ENCODE data around the gene SGSH. TPM values are rescaled to one million over a fixed set of nuclear protein-coding genes. Genes with fewer than 3 reads are reported as not detected.

The SGSH gene
- polyA plus RNA-seq, 1 donor (not counting 4 experiments of a cell fraction or from before 2014, with no cell fraction given): 9.6 TPM

- Histone ChIP-seq H3K36me3 (ENCODE audit: control insufficient read depth in 2 of 2, extremely low read depth in 1 of 2, insufficient read depth in 2 of 2, low read length in 2 of 2) (peaks cover 12 to 16% of the 10 kb centered on the region in 2 experiments), H3K9me3 (ENCODE audit: control insufficient read depth, low read depth, low read length) (no peaks in the 10 kb centered on the region), H3K4me1 (ENCODE audit: control insufficient read depth, extremely low read depth, insufficient read depth, low read length) (peaks cover 20% of the 10 kb centered on the region), H3K4me2 (ENCODE audit: control insufficient read depth, extremely low read depth, insufficient read depth, low read depth, low read length) (peak overlapping the region; percentile 85), H4K20me1 (ENCODE audit: control insufficient read depth, extremely low read depth, insufficient read depth, low read length) (no peaks in the 10 kb centered on the region), H3K27ac (ENCODE audit: control insufficient read depth, insufficient read depth, low read length) (peak overlapping the region; percentile 24), H2AFZ (ENCODE audit: control insufficient read depth, low read length) (no peak overlapping the region), H3K79me2 (ENCODE audit: control insufficient read depth, insufficient read depth, low read length) (peaks cover 14% of the 10 kb centered on the region), H3K9me1 (ENCODE audit: control insufficient read depth, extremely low read depth, insufficient read depth, low read length) (no peaks in the 10 kb centered on the region), H3K27me3 (ENCODE audit: control insufficient read depth, extremely low read depth, insufficient read depth, low read length) (no peaks in the 10 kb centered on the region), H3K4me3 (ENCODE audit: control insufficient read depth in 2 of 3, extremely low read depth in 1 of 3, insufficient read depth in 2 of 3, low read depth in 1 of 3, low read length in 3 of 3) (peak overlapping the region in 2 of 3 experiments; percentile 5 to 17), H3K9ac (ENCODE audit: control insufficient read depth, extremely low read depth, insufficient read depth, low read length) (peak overlapping the region; percentile 28)
- FAIRE-seq: no peak
- no peak for TF ChIP-seq CTCF (optimal IDR thresholded peaks at IDR 0.05 in 1 of 3, IDR thresholded peaks at IDR 0.05 in 1 of 3, conservative IDR thresholded peaks at IDR 0.05 in 1 of 3; ENCODE audit: extremely low read depth in 1 of 3, insufficient read depth in 2 of 3, low read length in 3 of 3)
- TF ChIP-seq EZH2 (IDR thresholded peaks at IDR 0.05; ENCODE audit: low read length): no peak
- DNase-seq (ENCODE audit: low read depth, low spot score): no peak
- dilution Hi-C loops (cut with MboI; ENCODE audit: extremely low pct_ligation_motif_present, low sequenced_read_pairs): no loop called here
These were observed 43.4 kb upstream of the SGSH start for GRCh38 chr17:80263253-80264204.

- peaks cover 14% of the 10 kb centered on the region for H3K79me2 ChIP-seq (ENCODE audit: control insufficient read depth, insufficient read depth, low read length)
- FAIRE-seq (no peak), DNase-seq (ENCODE audit: low read depth, low spot score) (no peak)
- peak overlapping the region; percentile 85 for H3K4me2 ChIP-seq (ENCODE audit: control insufficient read depth, extremely low read depth, insufficient read depth, low read depth, low read length)
- H3K4me3 ChIP-seq (ENCODE audit: control insufficient read depth in 2 of 3, extremely low read depth in 1 of 3, insufficient read depth in 2 of 3, low read depth in 1 of 3, low read length in 3 of 3): peak overlapping the region in 1 of 3 experiments; percentile 5
- H3K9ac ChIP-seq (ENCODE audit: control insufficient read depth, extremely low read depth, insufficient read depth, low read length): peak overlapping the region; percentile 22
- H3K9me1 ChIP-seq (ENCODE audit: control insufficient read depth, extremely low read depth, insufficient read depth, low read length): no peaks in the 10 kb centered on the region
- H2AFZ ChIP-seq (ENCODE audit: control insufficient read depth, low read length): no peak overlapping the region
- peaks cover 20% of the 10 kb centered on the region for H3K4me1 ChIP-seq (ENCODE audit: control insufficient read depth, extremely low read depth, insufficient read depth, low read length)
- H3K36me3 ChIP-seq (ENCODE audit: control insufficient read depth in 2 of 2, extremely low read depth in 1 of 2, insufficient read depth in 2 of 2, low read length in 2 of 2): peaks cover 9 to 14% of the 10 kb centered on the region in 2 experiments
- no peaks in the 10 kb centered on the region for H3K27me3 ChIP-seq (ENCODE audit: control insufficient read depth, extremely low read depth, insufficient read depth, low read length)
- TF ChIP-seq EZH2 (IDR thresholded peaks at IDR 0.05; ENCODE audit: low read length): no peak
- TF ChIP-seq CTCF (optimal IDR thresholded peaks at IDR 0.05 in 1 of 3, IDR thresholded peaks at IDR 0.05 in 1 of 3, conservative IDR thresholded peaks at IDR 0.05 in 1 of 3; ENCODE audit: extremely low read depth in 1 of 3, insufficient read depth in 2 of 3, low read length in 3 of 3): no peak
- peak overlapping the region; percentile 43 for H3K27ac ChIP-seq (ENCODE audit: control insufficient read depth, insufficient read depth, low read length)
- no peaks in the 10 kb centered on the region for H4K20me1 ChIP-seq (ENCODE audit: control insufficient read depth, extremely low read depth, insufficient read depth, low read length)
- no peaks in the 10 kb centered on the region for H3K9me3 ChIP-seq (ENCODE audit: control insufficient read depth, low read depth, low read length)
- dilution Hi-C loops (cut with MboI; ENCODE audit: extremely low pct_ligation_motif_present, low sequenced_read_pairs): no loop called here
These were observed 42.7 kb upstream of the SGSH start for GRCh38 chr17:80262775-80263244.
